Urothelium cell line (cell line): ENCODE measurements around the gene TP53I3.
"Not testable (repeated sequence)": the region's sequence is repeated elsewhere in the genome, so short reads cannot be mapped to it uniquely, and the experiment has no call there.

Experiments
- DNase-seq: peaks from one replicate; pipeline ENCODE4 v3.0.0; 2011; ENCODE audit warnings: low spot score, mixed read lengths
- FAIRE-seq: peaks from 2 replicates; lab custom pipeline; 2011; peaks lifted over from hg19 to GRCh38; lab: Jason Lieb, UNC

TP53I3 gene

DNA sequence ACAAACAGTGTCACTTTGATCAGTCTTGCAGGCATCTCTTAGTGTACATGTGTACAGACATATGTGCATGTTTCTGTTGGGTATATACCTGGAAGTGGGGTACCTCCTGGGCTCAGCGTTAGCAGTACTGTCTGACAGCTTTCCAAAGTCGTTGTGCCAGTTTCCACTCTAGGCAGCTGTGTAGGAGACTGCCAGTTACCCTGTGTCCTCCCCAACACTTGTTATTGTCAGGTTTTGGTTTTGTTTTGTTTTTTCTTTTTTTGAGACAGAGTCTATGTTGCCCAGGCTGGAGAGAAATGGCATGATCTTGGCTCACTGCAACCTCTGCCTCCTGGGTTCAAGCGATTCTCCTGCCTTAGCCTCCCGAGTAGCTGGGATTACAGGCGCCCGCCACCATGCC lies 28.9 kb downstream of the TP53I3 start:
- FAIRE-seq (no peak), DNase-seq (no peak)

DNA sequence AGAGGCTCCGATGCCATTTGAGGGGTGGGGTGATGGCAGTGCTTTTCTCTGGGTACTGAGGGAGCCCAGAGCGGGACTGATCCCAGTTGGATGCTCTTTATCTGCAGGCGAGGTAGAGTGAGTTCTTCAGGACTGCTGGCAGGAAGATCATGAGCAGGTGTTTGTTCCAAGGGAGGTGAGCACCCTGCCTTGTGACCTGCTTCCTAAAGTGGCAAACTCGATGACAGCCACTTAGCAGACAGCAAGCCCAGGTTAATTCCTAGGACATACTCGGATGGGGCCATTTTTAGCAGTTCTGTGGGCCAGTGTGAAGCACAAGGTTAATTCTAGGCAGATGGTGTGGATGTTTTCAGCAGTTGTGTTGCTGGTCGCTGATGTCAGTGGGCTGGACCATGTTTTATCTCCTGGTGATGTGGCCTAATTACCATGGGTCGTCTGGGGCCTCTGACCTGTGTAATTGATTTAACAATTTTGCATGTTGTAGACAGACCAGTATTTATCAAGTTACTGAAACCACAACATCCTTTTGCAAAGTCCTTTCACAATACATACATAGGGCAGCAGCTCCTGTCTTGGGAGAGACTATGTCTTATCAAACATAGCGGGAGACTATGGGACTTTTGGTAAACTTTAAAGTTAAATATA lies 30.1 kb downstream of the TP53I3 start:
- FAIRE-seq (peak; percentile 40), DNase-seq (no peak)

DNA sequence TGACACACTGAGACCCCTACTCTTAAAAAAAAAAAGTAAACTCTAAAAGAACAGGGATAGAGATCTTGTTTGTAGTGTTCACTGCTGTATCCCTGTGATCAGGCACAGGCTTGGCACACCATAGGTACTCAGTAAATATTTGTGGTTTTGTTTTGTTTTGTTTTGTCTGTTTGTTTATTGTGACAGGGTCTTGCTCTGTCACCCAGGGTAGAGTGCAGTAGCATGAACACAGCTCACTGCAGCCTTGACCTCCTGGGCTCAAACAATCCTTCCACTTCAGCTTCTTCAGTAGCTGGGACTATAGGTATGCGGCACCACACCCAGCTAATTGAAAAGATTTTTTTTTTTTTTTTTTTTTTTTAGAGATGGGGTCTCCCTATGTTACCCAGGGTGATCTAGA lies 31.7 kb downstream of the TP53I3 start:
- no peak for DNase-seq
- FAIRE-seq = no peak

DNA sequence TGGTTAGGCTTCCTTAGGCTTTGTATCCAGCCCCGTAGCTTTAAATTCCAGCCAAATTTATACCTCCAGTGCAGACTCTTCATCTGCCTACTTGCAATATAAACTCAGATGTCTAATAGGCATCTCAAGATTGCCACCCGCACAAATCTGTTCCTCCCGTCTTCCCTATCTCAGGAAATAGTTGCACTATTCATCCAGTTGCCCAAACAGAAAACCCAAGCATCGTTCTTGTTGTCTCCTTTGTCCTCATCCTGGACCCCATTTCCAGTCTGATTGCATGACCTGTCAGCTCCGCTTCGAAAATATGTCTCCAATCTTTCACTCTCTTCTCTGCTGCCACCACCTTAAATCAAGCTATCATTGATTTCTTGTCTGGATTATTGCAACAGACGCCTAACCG lies 32.8 kb downstream of the TP53I3 start:
- FAIRE-seq (no peak), DNase-seq (no peak)

DNA sequence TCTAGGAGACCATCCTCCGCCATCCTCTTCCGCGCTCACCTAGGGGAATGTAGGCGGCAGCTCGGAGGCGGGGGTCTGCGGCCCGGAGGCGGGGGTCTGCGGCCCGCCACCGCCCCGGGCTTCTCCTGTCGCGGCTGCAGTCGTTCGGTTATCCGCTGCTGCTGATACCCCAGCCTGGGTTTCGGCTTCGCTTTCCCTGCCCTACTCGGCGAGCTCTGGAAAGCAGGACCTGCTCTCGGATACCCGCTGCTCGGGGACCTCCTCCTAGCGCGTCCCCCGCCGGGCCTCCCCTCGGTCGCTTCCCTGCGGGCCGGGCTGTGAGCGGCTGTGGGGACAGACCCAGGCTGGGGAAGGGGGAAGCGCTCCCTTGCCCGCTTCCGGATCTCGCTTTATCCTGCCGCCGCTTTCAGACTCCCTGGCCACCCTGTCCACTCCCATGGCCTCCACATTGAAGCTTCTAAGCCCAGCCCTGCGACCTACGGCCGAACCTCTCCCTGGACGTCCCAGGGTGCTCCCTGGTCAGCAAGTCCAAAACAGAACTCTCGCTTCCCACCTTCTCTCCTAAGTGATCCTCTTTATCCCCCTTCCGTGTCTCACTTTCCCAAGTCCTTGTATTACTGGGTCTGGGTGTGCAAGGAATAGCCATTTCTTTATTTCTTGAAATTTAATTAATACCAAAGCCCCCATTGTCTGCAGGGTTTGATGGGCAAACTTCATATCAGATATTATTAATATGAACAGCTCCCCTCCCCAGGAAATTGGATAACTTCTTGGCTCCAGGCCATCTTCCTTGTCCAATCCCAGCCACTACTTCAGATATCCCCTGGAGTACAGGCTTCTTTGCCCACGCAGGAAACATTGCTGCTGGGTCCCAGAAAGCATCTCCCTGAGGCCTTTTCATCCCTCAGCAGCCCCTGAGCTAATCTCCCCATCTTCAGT lies 34.3 kb downstream of the TP53I3 start:
- FAIRE-seq = no peak
- DNase-seq = no peak

DNA sequence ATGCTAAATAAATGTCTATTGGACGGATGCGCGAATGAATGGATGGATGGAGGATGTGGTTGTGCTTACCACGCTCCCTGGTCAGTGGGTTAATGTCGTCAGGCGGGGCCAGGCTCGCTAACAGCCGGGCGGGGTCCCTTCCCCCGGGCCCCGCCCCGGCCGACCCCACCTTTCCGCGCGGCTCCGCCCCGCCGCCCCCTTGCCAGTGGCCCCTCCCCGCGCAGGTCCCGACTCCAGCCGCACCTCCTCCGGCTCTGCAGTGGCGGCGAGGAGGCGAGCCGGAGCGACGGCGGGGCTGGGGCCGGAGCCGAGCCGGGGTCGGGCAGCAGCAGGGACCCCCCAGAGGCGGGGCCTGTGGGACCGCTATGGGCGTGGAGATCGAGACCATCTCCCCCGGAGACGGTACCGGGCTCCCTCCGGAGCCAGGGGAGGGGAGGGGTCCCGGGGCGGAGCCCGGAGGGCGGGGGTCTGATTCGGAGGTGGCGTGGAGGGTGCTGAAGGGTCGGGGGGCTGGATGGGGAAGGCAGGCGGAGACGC lies 35.1 kb downstream of the TP53I3 start, which contains the start of gene FKBP1B:
FKBP1B (plus strand) TSS at position 257 of the 537 bp plus-strand sequence; CDS start at position 366, 109 bp downstream.
- DNase-seq (peak; percentile 85), FAIRE-seq (no peak)

DNA sequence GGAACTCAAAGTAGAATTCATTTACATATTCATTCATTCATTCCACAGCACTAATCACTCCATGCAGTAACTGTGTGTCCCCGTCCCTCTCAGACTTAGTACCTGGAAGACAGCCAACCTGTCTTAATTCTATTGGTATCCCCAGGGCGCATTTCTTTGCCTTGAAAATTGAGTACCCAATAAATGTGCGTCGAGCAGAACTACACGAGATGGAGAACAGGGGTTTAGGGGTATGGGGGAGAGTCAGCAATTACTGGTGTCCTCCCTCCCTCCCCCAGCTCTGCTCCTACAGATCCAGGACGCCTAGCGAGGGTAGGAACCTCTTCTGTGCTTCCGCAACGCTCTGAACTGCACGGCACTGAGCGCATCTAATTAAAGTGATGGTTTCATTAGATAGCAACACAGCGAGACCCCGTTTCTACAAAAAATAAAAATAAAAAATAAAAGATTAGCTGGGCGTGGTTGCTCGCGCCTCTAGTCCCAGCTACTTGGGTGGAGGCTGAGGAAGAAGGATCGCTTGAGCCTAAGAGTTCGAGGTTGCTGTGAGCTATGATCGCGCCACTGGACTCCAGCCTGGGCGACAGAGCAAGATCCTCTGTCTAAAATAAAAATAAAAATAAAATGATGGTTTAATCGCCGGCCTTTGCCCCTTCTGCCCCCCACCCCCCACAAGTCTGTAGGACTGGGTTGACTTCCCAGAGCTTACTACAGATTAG lies 35.7 kb downstream of the TP53I3 start:
- DNase-seq (no peak), FAIRE-seq (no peak)

DNA sequence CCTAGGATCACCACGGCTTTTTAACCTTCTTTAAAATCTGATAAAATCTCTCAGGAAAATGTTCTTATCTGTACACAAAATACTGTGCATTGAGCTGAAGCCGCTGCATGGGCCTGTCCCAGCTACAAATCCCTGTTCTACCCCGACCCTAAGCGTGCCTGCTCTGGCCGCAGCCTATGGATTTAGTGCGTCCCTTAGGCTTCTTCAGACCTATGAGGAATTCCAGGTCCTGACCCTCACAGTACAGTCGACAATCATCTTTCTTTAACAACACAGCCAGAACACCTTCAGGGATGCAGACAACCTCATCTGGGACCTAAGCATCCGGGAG lies 37.0 kb downstream of the TP53I3 start:
- no peak for FAIRE-seq
- DNase-seq = no peak

DNA sequence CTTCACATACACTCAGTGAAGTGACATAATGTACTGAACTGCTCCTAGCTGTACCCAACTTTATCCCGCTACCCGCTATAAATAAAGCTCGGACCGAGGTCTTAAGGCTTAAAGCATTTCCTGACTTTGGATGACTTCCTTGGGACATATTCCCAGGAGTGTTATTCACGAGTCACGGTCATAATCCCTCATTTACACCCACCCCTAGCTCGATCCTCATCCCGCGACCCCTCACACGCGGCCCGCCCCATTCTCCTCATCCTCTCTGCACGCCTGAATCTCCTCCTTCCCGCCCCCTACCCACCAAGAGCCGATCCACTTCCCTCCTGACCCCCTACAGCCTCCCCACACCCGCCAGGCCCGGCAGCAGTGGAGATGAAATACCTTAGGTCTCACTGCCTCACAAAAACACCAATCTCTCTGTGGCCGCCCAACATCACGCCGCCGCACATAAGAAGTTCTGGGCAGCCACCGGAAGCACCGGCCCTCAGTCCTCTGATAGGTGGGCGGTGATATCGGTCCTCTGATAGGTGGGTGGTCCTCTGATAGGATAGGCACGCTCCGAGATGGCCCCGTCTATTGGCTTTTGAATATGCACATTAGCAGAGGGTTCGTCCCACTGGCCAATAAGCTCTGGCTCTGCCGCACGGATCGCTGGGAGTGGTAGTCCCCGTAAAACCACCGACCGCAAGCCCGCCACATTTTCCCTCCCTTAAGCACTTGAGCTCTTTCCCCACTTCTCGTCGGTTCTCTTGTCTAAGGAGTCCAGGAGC lies 37.5 kb downstream of the TP53I3 start, which contains the start of gene WDCP:
WDCP (minus strand) TSS at position 462 of the 773 bp plus-strand sequence. CDS start 7,897 bp downstream, outside the sequence.
- FAIRE-seq (no peak), DNase-seq (peak; percentile 97)

DNA sequence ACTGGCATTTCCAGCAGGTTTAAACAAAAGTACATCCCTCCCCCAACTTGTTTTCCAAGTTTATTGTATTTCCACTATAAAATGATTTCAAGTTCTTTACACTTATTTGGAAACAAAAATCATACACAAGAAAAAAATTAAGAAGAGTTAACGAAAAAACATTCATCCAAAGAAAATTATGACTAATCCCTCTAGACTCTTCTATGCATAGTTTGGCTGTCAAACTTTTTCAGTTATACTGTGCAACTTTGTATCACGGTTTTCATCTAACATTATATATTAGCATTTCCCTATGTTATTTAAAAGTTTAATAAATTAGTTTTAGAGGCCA lies 38.1 kb downstream of the TP53I3 start:
- FAIRE-seq (no peak), DNase-seq (no peak)

DNA sequence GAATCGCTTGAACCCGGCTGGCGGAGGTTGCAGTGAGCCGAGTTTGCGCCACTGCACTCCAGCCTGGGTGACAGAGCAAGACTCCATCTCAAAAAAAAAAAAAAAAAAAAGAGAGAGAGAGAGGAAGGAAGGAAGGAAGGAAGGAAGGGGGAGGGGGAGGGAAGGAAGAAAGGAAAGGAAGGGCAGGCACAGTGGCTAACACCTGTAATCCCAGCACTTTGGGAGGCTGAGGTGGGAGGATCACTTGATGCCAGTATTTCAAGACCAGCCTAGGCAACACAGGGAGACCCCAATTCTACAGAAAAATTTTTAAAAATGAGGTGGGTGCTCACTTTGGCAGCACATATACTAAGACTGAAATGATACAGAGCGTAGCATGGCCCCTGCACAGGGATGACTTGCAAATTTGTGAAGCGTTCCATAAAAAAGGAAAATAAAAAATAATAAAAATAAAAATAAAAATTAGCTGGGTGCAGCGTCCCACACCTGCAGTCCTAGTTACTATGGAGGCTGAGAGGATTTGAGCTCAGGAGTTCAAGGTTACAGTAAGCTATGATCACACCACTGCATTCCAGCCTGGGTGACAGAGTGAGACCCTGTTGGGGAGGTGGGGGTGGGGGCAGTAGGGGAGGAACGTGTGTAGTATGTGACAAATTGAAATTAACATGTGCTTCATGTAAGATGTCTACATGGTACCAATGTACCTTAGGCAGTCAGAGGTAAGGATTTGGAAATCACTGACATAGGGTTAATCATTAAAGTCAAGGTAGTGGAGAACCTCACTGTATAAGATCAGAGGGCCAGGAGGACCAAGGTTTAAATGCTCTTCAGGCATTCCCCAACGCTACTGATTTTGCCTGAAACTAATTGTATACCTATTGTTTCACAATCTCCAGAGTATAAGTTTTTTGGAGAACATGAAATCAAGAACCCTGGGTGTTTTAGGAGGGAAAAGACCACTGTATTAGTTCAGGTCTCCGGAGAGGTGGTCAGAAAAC lies 38.8 kb downstream of the TP53I3 start:
- DNase-seq = no peak
- FAIRE-seq = no peak

DNA sequence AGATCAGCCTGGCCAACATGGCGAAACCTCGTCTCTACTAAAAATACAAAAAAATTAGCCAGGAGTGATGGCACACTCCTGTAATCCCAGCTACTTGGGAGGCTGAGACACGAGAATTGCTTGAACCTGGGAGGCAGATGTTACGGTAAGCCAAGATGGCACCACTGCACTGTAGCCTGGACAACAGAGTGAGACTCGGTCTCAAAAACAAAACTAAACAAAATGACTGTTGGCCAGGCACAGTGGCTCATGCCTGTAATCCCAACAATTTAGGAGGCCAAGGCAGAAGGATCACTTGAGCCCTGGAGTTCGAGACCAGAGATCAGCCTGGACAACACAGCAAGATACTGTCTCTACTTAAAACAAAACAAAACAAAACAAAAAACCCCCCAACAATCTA lies 41.5 kb downstream of the TP53I3 start:
- not testable (repeated sequence) for DNase-seq, FAIRE-seq

DNA sequence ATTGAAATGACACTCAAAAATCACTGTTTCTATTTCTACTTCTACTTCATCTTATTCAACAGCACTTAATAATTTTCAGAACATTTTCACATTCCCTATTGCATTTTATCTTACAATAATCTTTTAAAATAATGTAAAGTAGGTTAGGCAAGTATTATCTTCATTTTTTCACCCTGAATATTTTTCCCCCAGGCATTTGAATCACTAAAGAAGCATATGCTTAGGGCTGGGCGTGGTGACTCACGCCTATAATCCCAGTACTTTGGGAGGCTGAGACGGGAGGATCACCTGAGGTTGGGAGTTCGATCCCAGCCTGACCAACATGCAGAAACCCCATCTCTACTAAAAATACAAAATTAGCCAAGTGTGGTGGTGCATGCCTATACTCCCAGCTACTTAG lies 44.1 kb downstream of the TP53I3 start:
- no peak for DNase-seq
- no peak for FAIRE-seq

DNA sequence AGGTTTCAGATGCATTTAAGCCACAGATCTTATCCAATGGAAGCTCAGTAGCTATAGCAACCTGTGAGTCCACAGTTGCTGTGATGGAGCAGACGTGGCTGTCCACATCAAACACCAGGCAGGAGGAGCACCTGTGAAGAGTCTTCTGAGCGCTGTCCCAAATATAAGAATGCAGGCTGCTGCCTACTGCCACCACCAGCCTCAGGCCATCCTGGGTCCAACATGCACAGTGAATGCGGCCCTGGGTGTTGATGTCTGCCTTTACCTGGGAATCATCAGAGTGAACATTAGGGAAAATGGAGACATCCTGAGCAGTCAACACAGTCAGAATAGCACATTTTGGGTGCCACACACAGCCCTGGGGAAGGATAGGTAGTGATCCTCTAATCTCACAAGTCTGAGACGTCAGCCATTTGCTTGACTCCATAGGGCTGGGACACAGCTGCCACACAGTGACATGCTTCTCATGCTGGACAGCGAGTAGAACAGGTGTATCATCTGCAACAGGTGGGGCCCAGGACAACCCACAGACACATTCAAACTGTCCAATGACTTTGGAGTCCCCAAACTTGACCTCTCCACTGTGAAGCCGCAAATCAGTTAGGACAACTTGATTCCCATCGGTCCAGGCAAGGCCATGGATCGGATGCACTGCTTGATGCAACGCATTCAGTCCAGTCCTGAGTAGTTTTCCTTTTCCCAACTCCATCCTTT lies 45.7 kb downstream of the TP53I3 start:
- FAIRE-seq (no peak), DNase-seq (no peak)
